ENCODE results near the gene SP8.

- no peak for TF ChIP-seq POLR2A (IDR thresholded peaks at IDR 0.05)
- TF ChIP-seq CTCF (IDR thresholded peaks at IDR 0.05): no peak
These were observed 44.8 kb upstream of the SP8 start for GRCh38 chr7:20831451-20831850.

Measured in body of pancreas (tissue), 4 donors.